EH (cell line): ENCODE data around the gene FKBP2.

Experiments used
- DNase-seq: peaks from one replicate; pipeline ENCODE4 v3.0.0-alpha.2; 2015; ENCODE audit warnings: low read depth

Gene FKBP2

GRCh38 chr11:64264371-64264852 is 23.5 kb downstream of the FKBP2 start:
- no peak for DNase-seq

- DNase-seq = no peak
Measured at GRCh38 chr11:64265176-64266160, 24.6 kb downstream of the FKBP2 start.

- DNase-seq = peak; percentile 42
Measured at GRCh38 chr11:64266339-64266738, 25.4 kb downstream of the FKBP2 start.

GRCh38 chr11:64267207-64267945 is 26.5 kb downstream of the FKBP2 start:
- no peak for DNase-seq

- peak; percentile 85 for DNase-seq
Measured at GRCh38 chr11:64268025-64268892, 27.4 kb downstream of the FKBP2 start.

- DNase-seq = peak; percentile 75
Measured at GRCh38 chr11:64268893-64269539, 28.1 kb downstream of the FKBP2 start.

- DNase-seq = peak; percentile 100
Measured at GRCh38 chr11:64269540-64270220, 28.8 kb downstream of the FKBP2 start.

GRCh38 chr11:64275031-64275800 is 34.3 kb downstream of the FKBP2 start:
- no peak for DNase-seq

- DNase-seq = no peak
Measured at GRCh38 chr11:64275841-64276240, 34.9 kb downstream of the FKBP2 start.

- DNase-seq = peak; percentile 48
Measured at GRCh38 chr11:64276653-64277431, 35.9 kb downstream of the FKBP2 start.

- DNase-seq = no peak
Measured at GRCh38 chr11:64278576-64279190, 37.8 kb downstream of the FKBP2 start.

- DNase-seq = no peak
Measured at GRCh38 chr11:64281957-64282770, 41.3 kb downstream of the FKBP2 start.

- no peak for DNase-seq
Measured at GRCh38 chr11:64283092-64283491, 42.2 kb downstream of the FKBP2 start.

GRCh38 chr11:64284048-64284961 is 43.4 kb downstream of the FKBP2 start, which contains the start of gene BAD:
Gene BAD, minus strand, starts transcription at chr11:64284665. Its CDS starts 297 bp downstream, at chr11:64284368.
- DNase-seq = peak; percentile 92

- DNase-seq = peak; percentile 76
Measured at GRCh38 chr11:64284962-64285884, 44.3 kb downstream of the FKBP2 start, which contains the start of gene GPR137. Gene GPR137, plus strand, starts transcription at chr11:64285848. Its CDS starts 677 bp downstream, at chr11:64286525.
